GM23338 (cell line): Measurements from ENCODE around the gene DOCK7.

Experiments used
- CREB1 ChIP-seq: fragments of 250-450 bp; sonication (Bioruptor Pico); IDR thresholded peaks from 2 replicates; pipeline ENCODE4 v1.5.0; 2020; ENCODE audit warnings: low read depth, mild to moderate bottlenecking, moderate library complexity
- EZH2 ChIP-seq: fragments of 200-600 bp; sonication (generic); IDR thresholded peaks from one replicate; pipeline ENCODE4 v1.8.0; 2017; ENCODE audit warnings: antibody characterized with exemption, mild to moderate bottlenecking, low read depth; ENCODE audit not compliant: unreplicated experiment
- EZH2phosphoT487 ChIP-seq: fragments of 200-600 bp; sonication (generic); IDR thresholded peaks from one replicate; pipeline ENCODE4 v1.8.1; 2018; ENCODE audit warnings: antibody characterized with exemption; ENCODE audit not compliant: unreplicated experiment
- POLR2AphosphoS5 ChIP-seq: IDR thresholded peaks from 2 replicates; pipeline ENCODE4 v1.6.1; 2016; ENCODE audit warnings: antibody characterized with exemption, low read depth
- ZNF331 ChIP-seq: fragments of 250-450 bp; sonication (Bioruptor Pico); IDR thresholded peaks from 2 replicates; pipeline ENCODE4 v1.5.0; 2020; ENCODE audit warnings: low read depth, mild to moderate bottlenecking, moderate library complexity
- TF ChIP-seq, protein P1 (sequence below), 2 experiments: fragments of 200-600 bp in 1 of 2; sonication (generic) in 1 of 2; conservative IDR thresholded peaks; 2 replicates each; pipeline versions ENCODE4 v1.5.1 to v1.6.1; 2016 to 2017; ENCODE audit warnings: antibody characterized with exemption in 2 of 2, low read depth in 2 of 2, mild to moderate bottlenecking in 2 of 2, moderate library complexity in 1 of 2
- TF ChIP-seq, protein P2 (sequence below): IDR thresholded peaks from one replicate; pipeline ENCODE4 v1.6.1; 2018; ENCODE audit warnings: antibody characterized with exemption; ENCODE audit not compliant: unreplicated experiment

DNA sequence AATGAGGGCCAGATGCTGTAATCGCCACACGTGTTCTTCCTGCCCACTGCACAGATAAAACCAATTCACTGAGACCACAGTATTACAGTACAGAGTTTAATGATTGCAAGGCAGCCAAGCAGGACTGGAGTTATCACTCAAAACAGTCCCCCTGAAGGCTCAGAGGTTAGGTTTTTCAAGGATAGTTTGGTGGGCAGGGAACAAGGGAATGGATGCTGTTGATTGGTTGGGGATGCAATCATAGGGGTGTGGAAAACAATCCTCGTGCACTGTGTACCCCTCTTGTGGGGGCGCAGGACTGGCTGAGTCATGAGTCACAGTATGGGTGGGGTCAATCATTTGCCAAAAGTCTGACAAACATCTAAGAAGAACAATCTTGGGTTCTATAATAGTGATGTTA, 263.8 kb downstream of the DOCK7 start:
- TF ChIP-seq EZH2phosphoT487 (no peak), CREB1 (no peak), ZNF331 (CRISPR knock-in tag) (no peak), EZH2 (no peak), POLR2AphosphoS5 (no peak)
- TF ChIP-seq, protein P1, sequence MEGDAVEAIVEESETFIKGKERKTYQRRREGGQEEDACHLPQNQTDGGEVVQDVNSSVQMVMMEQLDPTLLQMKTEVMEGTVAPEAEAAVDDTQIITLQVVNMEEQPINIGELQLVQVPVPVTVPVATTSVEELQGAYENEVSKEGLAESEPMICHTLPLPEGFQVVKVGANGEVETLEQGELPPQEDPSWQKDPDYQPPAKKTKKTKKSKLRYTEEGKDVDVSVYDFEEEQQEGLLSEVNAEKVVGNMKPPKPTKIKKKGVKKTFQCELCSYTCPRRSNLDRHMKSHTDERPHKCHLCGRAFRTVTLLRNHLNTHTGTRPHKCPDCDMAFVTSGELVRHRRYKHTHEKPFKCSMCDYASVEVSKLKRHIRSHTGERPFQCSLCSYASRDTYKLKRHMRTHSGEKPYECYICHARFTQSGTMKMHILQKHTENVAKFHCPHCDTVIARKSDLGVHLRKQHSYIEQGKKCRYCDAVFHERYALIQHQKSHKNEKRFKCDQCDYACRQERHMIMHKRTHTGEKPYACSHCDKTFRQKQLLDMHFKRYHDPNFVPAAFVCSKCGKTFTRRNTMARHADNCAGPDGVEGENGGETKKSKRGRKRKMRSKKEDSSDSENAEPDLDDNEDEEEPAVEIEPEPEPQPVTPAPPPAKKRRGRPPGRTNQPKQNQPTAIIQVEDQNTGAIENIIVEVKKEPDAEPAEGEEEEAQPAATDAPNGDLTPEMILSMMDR (conservative IDR thresholded peaks at IDR 0.05; ENCODE audit: low read depth in 2 of 2), result no peak
- TF ChIP-seq, protein P2, sequence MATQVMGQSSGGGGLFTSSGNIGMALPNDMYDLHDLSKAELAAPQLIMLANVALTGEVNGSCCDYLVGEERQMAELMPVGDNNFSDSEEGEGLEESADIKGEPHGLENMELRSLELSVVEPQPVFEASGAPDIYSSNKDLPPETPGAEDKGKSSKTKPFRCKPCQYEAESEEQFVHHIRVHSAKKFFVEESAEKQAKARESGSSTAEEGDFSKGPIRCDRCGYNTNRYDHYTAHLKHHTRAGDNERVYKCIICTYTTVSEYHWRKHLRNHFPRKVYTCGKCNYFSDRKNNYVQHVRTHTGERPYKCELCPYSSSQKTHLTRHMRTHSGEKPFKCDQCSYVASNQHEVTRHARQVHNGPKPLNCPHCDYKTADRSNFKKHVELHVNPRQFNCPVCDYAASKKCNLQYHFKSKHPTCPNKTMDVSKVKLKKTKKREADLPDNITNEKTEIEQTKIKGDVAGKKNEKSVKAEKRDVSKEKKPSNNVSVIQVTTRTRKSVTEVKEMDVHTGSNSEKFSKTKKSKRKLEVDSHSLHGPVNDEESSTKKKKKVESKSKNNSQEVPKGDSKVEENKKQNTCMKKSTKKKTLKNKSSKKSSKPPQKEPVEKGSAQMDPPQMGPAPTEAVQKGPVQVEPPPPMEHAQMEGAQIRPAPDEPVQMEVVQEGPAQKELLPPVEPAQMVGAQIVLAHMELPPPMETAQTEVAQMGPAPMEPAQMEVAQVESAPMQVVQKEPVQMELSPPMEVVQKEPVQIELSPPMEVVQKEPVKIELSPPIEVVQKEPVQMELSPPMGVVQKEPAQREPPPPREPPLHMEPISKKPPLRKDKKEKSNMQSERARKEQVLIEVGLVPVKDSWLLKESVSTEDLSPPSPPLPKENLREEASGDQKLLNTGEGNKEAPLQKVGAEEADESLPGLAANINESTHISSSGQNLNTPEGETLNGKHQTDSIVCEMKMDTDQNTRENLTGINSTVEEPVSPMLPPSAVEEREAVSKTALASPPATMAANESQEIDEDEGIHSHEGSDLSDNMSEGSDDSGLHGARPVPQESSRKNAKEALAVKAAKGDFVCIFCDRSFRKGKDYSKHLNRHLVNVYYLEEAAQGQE, result no peak
